MG63 (cell line): ENCODE measurements around the gene PXK. TPM values are rescaled to one million over a fixed set of nuclear protein-coding genes. Genes with fewer than 3 reads are reported as not detected.

ENCODE experiments used
- DNase-seq: peaks from one replicate; pipeline ENCODE4 v3.0.0-alpha.2; 2020
- H3K27me3 ChIP-seq: fragments of 250-450 bp; sonication (Bioruptor Pico); 2 replicates; pipeline ENCODE4 v1.5.1; 2020; ENCODE audit warnings: mild to moderate bottlenecking, moderate library complexity
- H3K36me3 ChIP-seq: fragments of 250-450 bp; sonication (Bioruptor Pico); 2 replicates; pipeline ENCODE4 v1.5.1; 2020; ENCODE audit warnings: mild to moderate bottlenecking, moderate library complexity
- H3K4me3 ChIP-seq: fragments of 250-450 bp; sonication (Bioruptor Pico); 2 replicates; pipeline ENCODE4 v1.5.1; 2020; ENCODE audit warnings: mild to moderate bottlenecking, moderate library complexity
- H3K9me3 ChIP-seq: fragments of 250-450 bp; sonication (Bioruptor Pico); 2 replicates; pipeline ENCODE4 v1.5.1; 2020; ENCODE audit warnings: mild to moderate bottlenecking, moderate library complexity
- total RNA-seq: library from RNA; depleted of rRNA; stranded (reverse); fragments of >200 nt; shearing (Covaris generic); gene quantifications from 2 replicates; pipeline ENCODE4 v1.2.3, GENCODE V29; 2014; ENCODE audit warnings: low replicate concordance

Gene PXK
- total RNA-seq, 1 experiment from 2014 or later: 25.7 TPM

GRCh38 chr3:58357402-58357801 is 24.7 kb downstream of the PXK start:
- no peak overlapping the region for H3K4me3 ChIP-seq
- DNase-seq: no peak
- no peaks in the 10 kb centered on the region for H3K9me3 ChIP-seq
- H3K27me3 ChIP-seq: no peaks in the 10 kb centered on the region
- H3K36me3 ChIP-seq: no peaks in the 10 kb centered on the region

DNA sequence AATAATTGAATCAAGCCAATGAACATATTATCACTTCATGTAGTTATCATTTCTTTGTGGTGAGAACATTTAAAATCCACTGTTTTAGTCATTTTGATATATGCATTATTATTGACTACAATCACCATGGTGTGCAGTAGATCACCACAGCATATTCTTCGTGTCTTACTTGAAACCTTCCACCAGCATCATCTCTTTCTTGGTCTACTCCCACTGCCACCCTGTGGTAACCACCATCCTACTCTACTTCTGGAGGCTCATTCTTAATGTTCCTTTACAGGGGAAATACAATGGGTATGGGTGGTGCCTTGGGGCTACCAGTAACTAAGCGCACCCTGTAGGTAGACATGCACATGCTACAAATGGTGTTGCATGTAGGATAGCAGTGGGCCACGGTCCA is 25.4 kb downstream of the PXK start:
- Histone ChIP-seq H3K27me3 (no peaks in the 10 kb centered on the region), H3K4me3 (no peak overlapping the region), H3K9me3 (no peaks in the 10 kb centered on the region), H3K36me3 (no peaks in the 10 kb centered on the region)
- no peak for DNase-seq

GRCh38 chr3:58358808-58359207 is 26.1 kb downstream of the PXK start:
- Histone ChIP-seq H3K4me3 (no peak overlapping the region), H3K36me3 (no peaks in the 10 kb centered on the region), H3K27me3 (no peaks in the 10 kb centered on the region), H3K9me3 (no peaks in the 10 kb centered on the region)
- DNase-seq: no peak

DNA sequence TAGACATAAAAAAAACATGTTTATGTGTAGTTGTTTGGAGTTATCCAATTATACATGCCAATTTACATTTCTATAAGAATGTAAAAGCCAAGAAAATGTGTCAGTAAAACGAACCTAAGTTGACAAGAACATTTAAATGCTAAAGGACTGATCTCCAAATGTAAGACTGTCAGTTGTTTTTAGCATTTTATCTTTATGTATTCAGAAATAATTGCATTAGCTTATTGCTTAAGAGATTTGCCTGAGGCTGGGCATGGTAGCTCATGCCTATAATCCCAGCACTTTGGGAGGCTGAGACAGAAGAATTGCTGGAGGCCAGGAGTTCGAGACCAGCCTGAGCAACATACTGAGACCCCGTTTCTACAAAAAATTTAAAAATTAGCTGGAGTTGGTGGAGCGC is 26.9 kb downstream of the PXK start:
- H3K9me3 ChIP-seq: no peaks in the 10 kb centered on the region
- no peak overlapping the region for H3K4me3 ChIP-seq
- H3K36me3 ChIP-seq: no peaks in the 10 kb centered on the region
- DNase-seq: no peak
- H3K27me3 ChIP-seq: no peaks in the 10 kb centered on the region

DNA sequence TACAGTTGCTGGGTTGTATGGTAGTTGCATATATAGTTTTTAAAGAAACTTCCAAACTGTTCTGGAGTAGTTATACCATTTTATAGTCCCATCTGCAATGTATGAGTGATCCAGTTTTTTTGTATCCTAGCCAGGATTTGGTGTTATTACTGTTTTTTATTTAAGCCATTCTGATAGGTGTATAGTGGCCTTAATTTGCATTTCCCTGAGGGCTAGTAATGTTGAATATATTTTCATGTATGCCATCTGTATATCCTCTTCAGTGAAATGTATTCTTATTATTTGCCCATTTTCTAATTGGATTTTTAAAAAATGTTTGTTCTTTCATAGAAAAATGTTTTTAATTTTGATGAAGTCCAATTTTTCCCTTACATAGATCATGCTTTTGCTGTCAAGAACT is 29.2 kb downstream of the PXK start:
- no peak for DNase-seq
- Histone ChIP-seq H3K36me3 (no peaks in the 10 kb centered on the region), H3K9me3 (no peaks in the 10 kb centered on the region), H3K27me3 (no peaks in the 10 kb centered on the region), H3K4me3 (no peak overlapping the region)

DNA sequence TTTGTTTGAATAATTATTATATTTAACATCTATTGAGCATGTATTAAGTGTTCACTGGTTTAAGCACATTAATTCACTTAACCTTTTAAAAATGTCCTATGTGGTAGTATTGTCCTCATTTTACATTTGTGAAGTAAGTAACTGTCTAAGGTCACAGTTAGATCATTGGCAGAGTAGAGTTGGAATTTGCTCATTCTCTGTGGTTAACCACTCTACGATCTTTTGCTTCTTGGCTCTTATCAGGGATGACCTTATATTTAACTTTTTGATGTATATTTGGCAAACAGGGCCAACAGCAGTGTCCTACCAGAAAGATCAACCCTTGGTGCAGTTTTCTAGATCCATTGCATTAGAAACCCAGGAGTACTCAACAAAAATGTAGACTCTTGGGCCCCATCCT is 34.0 kb downstream of the PXK start:
- Histone ChIP-seq H3K36me3 (no peaks in the 10 kb centered on the region), H3K4me3 (no peak overlapping the region), H3K27me3 (no peaks in the 10 kb centered on the region), H3K9me3 (no peaks in the 10 kb centered on the region)
- no peak for DNase-seq

DNA sequence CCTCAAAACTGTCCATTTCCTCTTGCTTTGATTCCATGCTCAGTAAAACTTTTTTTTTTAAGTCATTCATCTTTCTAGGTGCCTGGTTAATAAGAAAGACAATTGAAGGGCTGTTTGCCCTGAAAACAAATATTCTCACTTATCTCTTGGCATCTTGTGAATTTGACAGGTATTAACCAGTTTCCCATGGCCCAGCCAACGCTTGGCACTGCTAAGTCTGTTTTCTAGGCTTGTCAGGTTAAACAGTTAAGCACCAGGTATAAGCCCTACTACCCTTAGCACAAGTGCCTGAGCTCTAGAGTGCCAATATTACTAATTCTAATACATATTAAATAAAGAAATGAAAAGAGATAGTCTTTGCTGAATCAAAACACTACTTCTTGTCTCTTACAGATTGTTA is 36.3 kb downstream of the PXK start:
- no peaks in the 10 kb centered on the region for H3K27me3 ChIP-seq
- H3K9me3 ChIP-seq: no peaks in the 10 kb centered on the region
- no peaks in the 10 kb centered on the region for H3K36me3 ChIP-seq
- no peak overlapping the region for H3K4me3 ChIP-seq
- DNase-seq: no peak

DNA sequence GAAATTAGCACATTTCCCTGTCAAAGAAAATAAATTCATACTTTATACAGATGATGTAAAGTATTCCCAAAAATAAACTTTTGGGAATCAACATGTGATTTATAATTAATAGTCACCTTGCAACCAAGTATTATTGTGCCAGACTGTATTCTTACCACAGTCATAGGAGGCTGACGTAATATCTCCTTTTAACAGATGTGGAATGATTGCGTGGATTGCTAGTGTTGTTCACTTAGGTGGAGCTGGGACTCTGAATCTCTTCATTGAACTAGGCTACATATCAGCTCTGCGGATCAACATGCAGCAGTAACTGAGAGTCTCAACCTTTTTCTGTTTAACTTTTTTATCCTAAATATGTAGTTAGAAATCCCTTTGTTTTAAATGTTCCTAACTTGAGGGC is 37.2 kb downstream of the PXK start:
- no peaks in the 10 kb centered on the region for H3K36me3 ChIP-seq
- no peaks in the 10 kb centered on the region for H3K9me3 ChIP-seq
- DNase-seq: no peak
- no peak overlapping the region for H3K4me3 ChIP-seq
- H3K27me3 ChIP-seq: no peaks in the 10 kb centered on the region

DNA sequence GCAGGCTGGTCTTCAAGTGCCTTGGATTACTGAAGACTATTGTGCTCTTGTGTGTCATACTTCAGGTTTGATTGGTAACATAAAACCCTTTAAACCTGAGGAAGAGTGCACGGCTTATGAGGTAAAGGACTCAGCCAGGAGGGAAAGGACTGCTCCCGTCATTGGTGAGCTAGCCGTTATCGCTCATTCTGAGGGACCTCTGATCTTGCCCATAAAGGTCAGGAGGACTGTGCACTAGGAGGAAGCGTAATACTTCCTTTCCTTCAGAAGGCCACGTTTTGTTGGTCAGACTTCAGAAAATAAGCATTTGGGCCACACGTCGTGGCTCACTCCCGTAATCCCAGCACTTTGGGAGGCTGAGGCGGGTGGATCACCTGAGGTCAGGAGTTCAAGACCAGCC is 37.7 kb downstream of the PXK start:
- Histone ChIP-seq H3K4me3 (no peak overlapping the region), H3K36me3 (no peaks in the 10 kb centered on the region), H3K9me3 (no peaks in the 10 kb centered on the region), H3K27me3 (no peaks in the 10 kb centered on the region)
- no peak for DNase-seq

DNA sequence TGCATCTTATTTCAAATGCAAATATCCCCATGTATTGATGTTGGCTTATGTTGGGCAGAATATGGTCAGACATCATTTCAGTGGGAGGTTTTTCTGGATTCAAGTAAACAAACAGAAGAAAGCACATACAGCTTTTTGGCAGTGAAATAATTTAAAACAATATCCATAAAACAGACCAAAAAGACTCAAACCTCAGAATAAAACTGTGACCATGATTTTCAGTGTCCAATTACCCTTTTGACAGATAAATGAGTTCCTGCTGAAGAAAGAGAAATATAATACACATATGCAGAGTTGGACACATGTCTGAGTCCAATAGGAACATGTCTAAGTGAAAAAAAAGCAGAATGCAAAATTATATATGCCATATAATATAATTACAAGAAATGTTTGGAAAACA is 39.1 kb downstream of the PXK start:
- Histone ChIP-seq H3K9me3 (no peaks in the 10 kb centered on the region), H3K4me3 (no peak overlapping the region), H3K27me3 (no peaks in the 10 kb centered on the region), H3K36me3 (no peaks in the 10 kb centered on the region)
- no peak for DNase-seq

DNA sequence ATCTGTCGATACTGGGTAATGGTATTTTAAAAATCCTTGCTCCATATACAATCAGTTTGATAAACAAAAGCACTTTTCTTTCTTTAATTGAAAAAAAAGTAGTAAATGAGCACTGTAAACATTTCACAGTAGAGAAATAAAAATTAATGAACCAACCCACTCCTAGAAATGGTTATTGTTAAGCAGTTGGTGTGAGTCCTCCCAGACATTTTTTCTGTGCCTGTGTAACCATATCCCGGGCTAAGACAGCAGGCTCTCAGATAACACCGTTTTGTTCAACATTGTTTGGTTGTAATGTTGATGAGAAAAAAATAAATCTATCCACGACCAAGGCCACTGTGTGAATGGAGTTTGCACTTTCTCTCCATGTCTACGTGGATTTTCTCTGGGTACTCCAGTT is 42.6 kb downstream of the PXK start:
- DNase-seq: no peak
- Histone ChIP-seq H3K4me3 (no peak overlapping the region), H3K27me3 (no peaks in the 10 kb centered on the region), H3K9me3 (no peaks in the 10 kb centered on the region), H3K36me3 (no peaks in the 10 kb centered on the region)

DNA sequence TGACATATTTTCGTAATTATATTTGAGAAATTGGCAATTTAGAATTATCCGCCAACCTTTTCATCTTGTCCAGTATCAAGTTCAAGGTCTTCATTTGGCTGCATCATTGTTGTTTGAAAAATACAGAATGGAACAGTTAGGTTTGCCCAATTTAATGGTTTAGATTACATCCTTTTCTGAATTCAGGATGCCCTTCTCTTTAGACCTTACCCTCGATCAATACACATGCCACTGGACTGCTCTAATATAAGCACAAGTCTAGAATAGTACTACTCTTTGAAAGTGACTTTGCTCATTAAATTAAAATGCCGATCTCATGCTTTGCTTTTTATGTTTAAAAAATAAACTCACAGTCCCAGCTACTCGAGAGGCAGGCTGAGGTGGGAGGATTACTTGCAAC is 44.5 kb downstream of the PXK start:
- no peaks in the 10 kb centered on the region for H3K9me3 ChIP-seq
- H3K4me3 ChIP-seq: no peak overlapping the region
- no peaks in the 10 kb centered on the region for H3K27me3 ChIP-seq
- DNase-seq: no peak
- no peaks in the 10 kb centered on the region for H3K36me3 ChIP-seq

- Histone ChIP-seq H3K27me3 (no peaks in the 10 kb centered on the region), H3K9me3 (no peaks in the 10 kb centered on the region), H3K36me3 (no peaks in the 10 kb centered on the region; the same call in 1 of the 2 replicates), H3K4me3 (no peak overlapping the region)
- DNase-seq: no peak
Measured at GRCh38 chr3:58377750-58378149, 45.1 kb downstream of the PXK start.

DNA sequence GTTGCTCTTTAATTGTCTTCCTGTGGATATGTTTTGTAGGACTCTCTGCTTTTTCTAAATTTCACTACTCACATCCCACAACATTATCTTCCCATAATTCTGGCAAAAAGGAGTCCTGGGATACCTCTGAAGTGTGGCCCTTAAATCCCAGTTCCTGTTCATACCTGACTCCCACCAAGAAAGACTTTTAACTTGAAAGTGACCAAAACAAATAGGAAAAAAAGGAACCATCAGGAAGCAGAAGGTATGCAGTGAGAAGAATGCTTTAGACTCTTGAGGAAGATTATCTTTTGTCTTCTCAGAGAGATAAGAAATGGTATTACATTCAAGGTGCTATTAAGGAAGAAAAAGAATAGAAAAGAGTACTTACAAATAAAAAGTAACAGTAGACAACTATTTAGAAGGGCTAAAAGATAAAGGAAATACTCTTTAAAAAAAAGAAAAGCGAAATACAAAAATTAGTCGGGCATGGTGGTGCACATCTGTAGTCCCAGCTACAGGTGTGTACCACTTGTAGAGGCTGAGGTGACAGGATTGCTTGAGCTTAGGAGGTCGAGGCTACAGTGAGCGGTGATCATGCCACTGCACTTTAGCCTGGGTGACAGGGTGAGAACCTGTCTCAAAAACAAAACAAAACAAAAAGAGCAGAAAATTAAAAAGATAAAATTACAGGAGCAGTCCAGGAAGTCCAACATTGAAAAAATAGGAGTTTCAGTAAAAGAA is 46.8 kb downstream of the PXK start:
- Histone ChIP-seq H3K9me3 (no peaks in the 10 kb centered on the region), H3K36me3 (no peaks in the 10 kb centered on the region; the same call in 1 of the 2 replicates), H3K4me3 (no peak overlapping the region), H3K27me3 (no peaks in the 10 kb centered on the region)
- DNase-seq: no peak

- H3K4me3 ChIP-seq: no peak overlapping the region
- H3K9me3 ChIP-seq: no peaks in the 10 kb centered on the region
- H3K36me3 ChIP-seq: no peaks in the 10 kb centered on the region; the same call in 1 of the 2 replicates
- peak; percentile 49 for DNase-seq
- H3K27me3 ChIP-seq: no peaks in the 10 kb centered on the region
Measured at GRCh38 chr3:58383476-58383875, 50.8 kb downstream of the PXK start.

- no peaks in the 10 kb centered on the region; the same call in 1 of the 2 replicates for H3K36me3 ChIP-seq
- H3K27me3 ChIP-seq: no peaks in the 10 kb centered on the region
- DNase-seq: peak; percentile 85
- no peaks in the 10 kb centered on the region for H3K9me3 ChIP-seq
- no peak overlapping the region for H3K4me3 ChIP-seq
Measured at GRCh38 chr3:58383904-58384303, 51.2 kb downstream of the PXK start.

GRCh38 chr3:58384381-58385090 is 51.8 kb downstream of the PXK start:
- no peaks in the 10 kb centered on the region for H3K27me3 ChIP-seq
- no peak overlapping the region for H3K4me3 ChIP-seq
- no peaks in the 10 kb centered on the region for H3K9me3 ChIP-seq
- DNase-seq: no peak
- H3K36me3 ChIP-seq: no peaks in the 10 kb centered on the region; the same call in 1 of the 2 replicates
